Activated naive CD8-positive, alpha-beta T cell treated with anti-CD3 and anti-CD28 coated beads, Interleukin-2, amount 10 ng/mL, durations not matched to agents 7 days and 5 days (primary cell): Measurements from ENCODE around the gene TAGAP. TPM values are rescaled to one million over a fixed set of nuclear protein-coding genes. Genes with fewer than 3 reads are reported as not detected.
"Not testable (repeated sequence)": the region's sequence is repeated elsewhere in the genome, so short reads cannot be mapped to it uniquely, and the experiment has no call there.

Experiments used
- ATAC-seq: fragments of 150-1000 bp; cut with Tn5 transposase; one replicate; pipeline ENCODE4 v1.10.0; 2021; ENCODE audit warnings: low read depth, moderate library complexity
- POLR2A ChIA-PET: fragments of 350-600 bp; sonication (Branson Sonifier 250); formaldehyde crosslinking; loops from one replicate; lab custom pipeline; 2021; ENCODE audit warnings: antibody characterized with exemption; lab: Charles Lee
- DNase-seq: peaks from one replicate; pipeline ENCODE4 v3.0.0; 2021
- H3K27ac Mint-ChIP-seq: one replicate; pipeline ENCODE4 v1.8.0; 2022; ENCODE audit warnings: mild to moderate bottlenecking, mixed read lengths
- H3K27me3 Mint-ChIP-seq: one replicate; pipeline ENCODE4 v1.8.0; 2022; ENCODE audit warnings: mild to moderate bottlenecking, moderate library complexity, mixed read lengths
- H3K36me3 Mint-ChIP-seq: one replicate; pipeline ENCODE4 v1.8.0; 2021; ENCODE audit warnings: mild to moderate bottlenecking, mixed read lengths
- H3K4me1 Mint-ChIP-seq: one replicate; pipeline ENCODE4 v1.8.0; 2021; ENCODE audit warnings: mixed read lengths
- H3K4me3 Mint-ChIP-seq: one replicate; pipeline ENCODE4 v1.8.0; 2022; ENCODE audit warnings: mild to moderate bottlenecking, moderate library complexity, mixed read lengths
- H3K9me3 Mint-ChIP-seq: one replicate; pipeline ENCODE4 v1.8.0; 2021; ENCODE audit warnings: mixed read lengths
- total RNA-seq, 2 experiments: library from RNA; stranded (reverse); gene quantifications; one replicate each; pipeline ENCODE4 v1.2.3, GENCODE V29; 2021

TAGAP gene
- total RNA-seq, 2 experiments from 2014 or later = 106 to 112 TPM

DNA sequence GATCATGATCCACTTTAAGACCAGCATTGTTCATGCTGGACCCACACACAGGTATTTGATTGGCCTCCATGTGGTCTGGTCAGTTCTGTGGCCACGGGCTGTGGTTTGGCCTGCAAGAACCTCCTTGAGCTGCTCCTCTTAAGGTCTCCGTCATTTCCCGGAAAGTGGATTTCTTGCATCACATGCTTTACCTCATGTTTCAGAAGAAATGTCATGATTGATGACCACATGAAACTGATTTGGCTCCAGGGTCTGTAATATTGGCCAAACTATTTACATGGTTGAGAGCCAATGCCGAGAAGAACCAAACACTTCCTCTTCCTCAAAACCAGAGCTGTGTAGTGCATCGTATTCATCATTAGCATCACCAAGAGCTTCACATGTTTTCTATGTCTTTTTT, 31.6 kb downstream of the TAGAP start:
- Mint-ChIP-seq H3K4me1 (peaks cover 25% of the 10 kb centered on the region), H3K27me3 (no peaks in the 10 kb centered on the region), H3K27ac (no peak overlapping the region)

DNA sequence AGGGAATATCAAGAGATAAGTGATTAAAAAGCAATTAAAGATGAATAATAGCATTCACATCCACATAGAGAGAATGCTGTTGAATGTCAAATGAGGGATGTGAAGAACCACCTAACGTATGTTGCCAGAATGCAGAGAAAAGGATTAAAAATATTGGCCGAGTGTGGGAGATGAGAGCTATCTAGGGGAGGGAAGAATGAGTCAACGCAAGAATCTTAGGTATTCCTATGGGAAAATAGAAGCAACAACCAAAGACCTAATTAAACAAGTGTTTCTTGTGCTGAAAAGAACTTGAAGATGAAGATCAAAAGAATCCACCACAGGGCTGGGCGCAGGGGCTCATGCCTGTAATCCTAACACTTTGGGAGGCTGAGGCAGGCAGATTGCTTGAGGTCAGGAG, 32.6 kb downstream of the TAGAP start:
- Mint-ChIP-seq H3K4me3 (no peak overlapping the region), H3K27me3 (no peaks in the 10 kb centered on the region), H3K4me1 (peaks cover 19% of the 10 kb centered on the region), H3K27ac (no peak overlapping the region), H3K36me3 (peaks cover 3% of the 10 kb centered on the region), H3K9me3 (no peaks in the 10 kb centered on the region)
- ATAC-seq (no peak), DNase-seq (no peak)
- POLR2A ChIA-PET = no interaction called here

More for the DNA sequence above, 31.6 kb downstream of the TAGAP start:
- H3K9me3 Mint-ChIP-seq = no peaks in the 10 kb centered on the region
- ATAC-seq (no peak), DNase-seq (no peak)
- no peak overlapping the region for H3K4me3 Mint-ChIP-seq
- POLR2A ChIA-PET = no interaction called here
- H3K36me3 Mint-ChIP-seq = peaks cover 3% of the 10 kb centered on the region

- not testable (repeated sequence) for H3K9me3 Mint-ChIP-seq, H3K36me3 Mint-ChIP-seq, H3K27me3 Mint-ChIP-seq, DNase-seq, H3K4me3 Mint-ChIP-seq, ATAC-seq, H3K27ac Mint-ChIP-seq
- POLR2A ChIA-PET = interaction anchor here (0.7 to 2.0 kb wide), 4 partner anchors 10 to 124 kb away, joined by 3 to 17 read pairs (median 6); partner anchors contain the start of gene RSPH3
- H3K4me1 Mint-ChIP-seq = peaks cover 16% of the 10 kb centered on the region
Measured at GRCh38 chr6:159010037-159010612, 34.7 kb downstream of the TAGAP start.

GRCh38 chr6:159008656-159009288, 36.0 kb downstream of the TAGAP start:
- Mint-ChIP-seq H3K27ac (no peak overlapping the region), H3K9me3 (no peaks in the 10 kb centered on the region), H3K4me3 (peak overlapping the region; percentile 33), H3K36me3 (no peaks in the 10 kb centered on the region), H3K4me1 (peaks cover 13% of the 10 kb centered on the region), H3K27me3 (no peaks in the 10 kb centered on the region)
- ATAC-seq (peak; percentile 64), DNase-seq (peak; percentile 39)
- POLR2A ChIA-PET = interaction anchor here (1.0 to 2.1 kb wide), 11 partner anchors 27 to 126 kb away, joined by 3 to 14 read pairs (median 5); partner anchors contain the start of gene TAGAP

- POLR2A ChIA-PET = interaction anchor here (0.5 to 2.1 kb wide), 3 partner anchors 23 to 127 kb away, joined by 4 to 14 read pairs (median 4); no protein-coding TSS in a partner anchor
- H3K27ac Mint-ChIP-seq = no peak overlapping the region
- no peak for ATAC-seq
- H3K4me1 Mint-ChIP-seq = peaks cover 8% of the 10 kb centered on the region
- H3K4me3 Mint-ChIP-seq = no peak overlapping the region
- DNase-seq = no peak
- no peaks in the 10 kb centered on the region for H3K27me3 Mint-ChIP-seq
- H3K9me3 Mint-ChIP-seq = no peaks in the 10 kb centered on the region
- H3K36me3 Mint-ChIP-seq = peaks cover 3% of the 10 kb centered on the region
Measured at GRCh38 chr6:159007510-159007909, 37.3 kb downstream of the TAGAP start.

DNA sequence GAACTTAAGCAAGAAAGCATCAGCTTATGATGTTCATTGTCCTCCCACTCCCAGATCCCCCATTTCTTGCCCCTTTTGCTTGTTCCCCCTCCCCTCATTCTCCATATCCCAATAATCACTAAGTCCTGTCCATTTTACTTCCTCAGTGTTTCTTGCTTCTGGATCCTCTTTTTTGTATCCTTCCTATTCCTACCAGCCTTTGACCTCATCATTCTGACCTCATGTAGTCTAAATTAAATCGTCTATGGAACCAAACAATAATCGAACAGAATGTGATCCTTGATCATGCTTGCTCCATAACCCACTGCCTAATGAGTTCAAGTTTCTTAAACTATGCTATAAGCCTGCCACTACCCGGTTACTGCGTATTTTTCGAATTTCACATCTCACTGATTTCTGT, 39.4 kb downstream of the TAGAP start:
- no peak overlapping the region for H3K27ac Mint-ChIP-seq

GRCh38 chr6:159004592-159004991, 40.2 kb downstream of the TAGAP start:
- POLR2A ChIA-PET = no interaction called here
- H3K9me3 Mint-ChIP-seq = no peaks in the 10 kb centered on the region

More for the DNA sequence above, 39.4 kb downstream of the TAGAP start:
- Mint-ChIP-seq H3K36me3 (peaks cover 4% of the 10 kb centered on the region), H3K9me3 (no peaks in the 10 kb centered on the region), H3K4me3 (no peak overlapping the region), H3K4me1 (peaks cover 19% of the 10 kb centered on the region), H3K27me3 (no peaks in the 10 kb centered on the region)
- ATAC-seq = no peak
- no peak for DNase-seq
- POLR2A ChIA-PET = no interaction called here

GRCh38 chr6:159002432-159003155, 42.2 kb downstream of the TAGAP start:
- ATAC-seq = no peak
- Mint-ChIP-seq H3K36me3 (peaks cover 4% of the 10 kb centered on the region), H3K27ac (no peak overlapping the region), H3K9me3 (no peaks in the 10 kb centered on the region), H3K4me3 (no peak overlapping the region), H3K4me1 (peaks cover 17% of the 10 kb centered on the region), H3K27me3 (no peaks in the 10 kb centered on the region)
- POLR2A ChIA-PET = no interaction called here
- DNase-seq = no peak

More at GRCh38 chr6:159004592-159004991, 40.2 kb downstream of the TAGAP start:
- no peak for ATAC-seq
- Mint-ChIP-seq H3K36me3 (peaks cover 4% of the 10 kb centered on the region), H3K4me1 (peaks cover 17% of the 10 kb centered on the region), H3K27me3 (no peaks in the 10 kb centered on the region), H3K4me3 (no peak overlapping the region), H3K27ac (no peak overlapping the region)
- DNase-seq = no peak

GRCh38 chr6:158999666-159000403, 45.0 kb downstream of the TAGAP start, which contains the start of gene RSPH3:
Gene RSPH3 (minus strand): TSS chr6:159000202. CDS start chr6:158999550, 652 bp downstream.
- peak; percentile 90 for ATAC-seq
- DNase-seq = peak; percentile 91
- peaks cover 32% of the 10 kb centered on the region for H3K4me1 Mint-ChIP-seq
- no peaks in the 10 kb centered on the region for H3K9me3 Mint-ChIP-seq
- POLR2A ChIA-PET = interaction anchor here (0.6 to 1.7 kb wide), 9 partner anchors 11 to 210 kb away, joined by 3 to 14 read pairs (median 3); partner anchors contain the start of genes EZR and TAGAP
- H3K36me3 Mint-ChIP-seq = peaks cover 4% of the 10 kb centered on the region
- peak within 1 kb of the TSS; percentile 94 for H3K4me3 Mint-ChIP-seq
- no peaks in the 10 kb centered on the region for H3K27me3 Mint-ChIP-seq
- H3K27ac Mint-ChIP-seq = peak within 1 kb of the TSS; percentile 86

- POLR2A ChIA-PET = interaction anchor here (0.9 to 1.7 kb wide), 4 partner anchors 18 to 108 kb away, joined by 3 to 14 read pairs (median 7); partner anchors contain the start of gene TAGAP
- H3K4me3 Mint-ChIP-seq = peak overlapping the region; percentile 94
- no peaks in the 10 kb centered on the region for H3K27me3 Mint-ChIP-seq
- no peak for DNase-seq
- H3K9me3 Mint-ChIP-seq = no peaks in the 10 kb centered on the region
- H3K36me3 Mint-ChIP-seq = peaks cover 4% of the 10 kb centered on the region
- peak; percentile 32 for ATAC-seq
- peak overlapping the region; percentile 80 for H3K27ac Mint-ChIP-seq
- H3K4me1 Mint-ChIP-seq = peaks cover 33% of the 10 kb centered on the region
Measured at GRCh38 chr6:158999154-158999665, 45.6 kb downstream of the TAGAP start.

DNA sequence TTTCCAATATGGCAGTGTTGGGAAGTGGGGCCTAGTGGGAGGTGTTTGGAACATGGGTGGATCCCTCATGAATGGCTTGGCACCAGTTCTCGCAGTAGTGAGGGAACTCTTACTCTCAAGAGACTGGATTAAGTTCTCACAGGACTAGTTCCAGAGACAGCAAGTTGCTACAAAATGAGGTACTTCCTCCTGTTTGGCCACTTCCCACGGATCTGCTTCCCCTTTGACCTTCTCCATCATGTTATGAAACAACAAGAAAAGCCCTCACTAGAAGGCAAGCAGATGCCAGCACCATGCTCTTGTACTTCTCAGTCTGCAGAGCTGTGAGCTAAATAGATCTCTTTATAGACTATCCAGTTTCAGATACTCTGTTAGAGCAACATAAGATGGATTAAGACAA, 47.9 kb downstream of the TAGAP start:
- H3K9me3 Mint-ChIP-seq = no peaks in the 10 kb centered on the region
- H3K4me1 Mint-ChIP-seq = peaks cover 29% of the 10 kb centered on the region
- DNase-seq (no peak), ATAC-seq (no peak)
- no peaks in the 10 kb centered on the region for H3K27me3 Mint-ChIP-seq
- POLR2A ChIA-PET = no interaction called here
- H3K36me3 Mint-ChIP-seq = peaks cover 4% of the 10 kb centered on the region
- H3K27ac Mint-ChIP-seq = no peak overlapping the region
- H3K4me3 Mint-ChIP-seq = no peak overlapping the region

- ATAC-seq (no peak), DNase-seq (no peak)
- no peaks in the 10 kb centered on the region for H3K27me3 Mint-ChIP-seq
- H3K36me3 Mint-ChIP-seq = peaks cover 10% of the 10 kb centered on the region
- peaks cover 28% of the 10 kb centered on the region for H3K4me1 Mint-ChIP-seq
- no peak overlapping the region for H3K27ac Mint-ChIP-seq
- peaks cover 7% of the 10 kb centered on the region for H3K9me3 Mint-ChIP-seq
- no peak overlapping the region for H3K4me3 Mint-ChIP-seq
- POLR2A ChIA-PET = no interaction called here
Measured at GRCh38 chr6:158993639-158994038, 51.2 kb downstream of the TAGAP start.
